G401 (cell line): ENCODE data around the gene ABHD2. TPM values are rescaled to one million over a fixed set of nuclear protein-coding genes. Genes with fewer than 3 reads are reported as not detected.
"Not testable (repeated sequence)": the region's sequence is repeated elsewhere in the genome, so short reads cannot be mapped to it uniquely, and the experiment has no call there.

Experiments used
- DNase-seq: peaks from one replicate; pipeline ENCODE4 v3.0.0-alpha.2; 2015; ENCODE audit warnings: low spot score
- in situ Hi-C: cut with HindIII; loops from 2 replicates; pipeline ENCODE4 v1.10.0; 2016; ENCODE audit warnings: low sequenced_read_pairs, mixed read lengths
- total RNA-seq: library from RNA; depleted of rRNA; stranded (reverse); fragments of >200 nt; shearing (Covaris generic); gene quantifications from 2 replicates; pipeline ENCODE4 v1.2.3, GENCODE V29; 2014

The ABHD2 gene
- total RNA-seq, 1 experiment from 2014 or later = 12.4 TPM

DNA sequence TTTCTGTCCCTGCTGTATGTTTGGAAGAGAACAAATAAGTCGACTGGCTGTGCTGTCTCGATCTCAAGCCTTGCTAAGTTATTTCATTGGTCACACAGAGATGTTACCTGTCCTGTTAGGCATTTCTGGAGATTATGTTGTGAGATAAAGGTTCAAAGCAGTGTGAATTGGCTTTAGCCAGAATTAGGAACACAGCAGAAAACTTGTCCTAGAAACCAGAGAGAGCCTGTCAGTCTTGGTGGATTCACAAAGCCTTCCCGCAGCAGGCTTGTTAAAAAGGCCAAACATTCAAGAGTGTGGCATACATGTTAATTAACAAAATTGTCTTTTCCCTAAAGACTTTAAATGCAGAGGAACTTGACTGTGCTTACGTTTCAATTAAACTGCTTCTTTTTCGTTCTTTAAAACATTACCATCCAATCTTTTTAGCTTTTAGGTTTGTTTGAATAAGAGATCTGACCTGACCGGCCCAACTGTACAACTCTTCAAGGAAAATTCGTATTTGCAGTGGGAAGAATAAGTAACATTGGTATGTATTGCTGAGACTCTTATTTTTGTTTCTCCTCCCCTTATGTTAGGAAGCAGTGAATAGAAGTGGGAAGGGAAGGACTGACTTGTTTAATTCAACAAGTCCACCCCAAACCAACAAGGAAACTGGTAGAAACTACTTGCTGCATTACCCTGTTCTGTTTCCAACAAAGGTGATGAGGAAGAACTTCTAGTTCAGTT lies 25.2 kb downstream of the ABHD2 start:
- DNase-seq = no peak
- in situ Hi-C loops = no loop called here

DNA sequence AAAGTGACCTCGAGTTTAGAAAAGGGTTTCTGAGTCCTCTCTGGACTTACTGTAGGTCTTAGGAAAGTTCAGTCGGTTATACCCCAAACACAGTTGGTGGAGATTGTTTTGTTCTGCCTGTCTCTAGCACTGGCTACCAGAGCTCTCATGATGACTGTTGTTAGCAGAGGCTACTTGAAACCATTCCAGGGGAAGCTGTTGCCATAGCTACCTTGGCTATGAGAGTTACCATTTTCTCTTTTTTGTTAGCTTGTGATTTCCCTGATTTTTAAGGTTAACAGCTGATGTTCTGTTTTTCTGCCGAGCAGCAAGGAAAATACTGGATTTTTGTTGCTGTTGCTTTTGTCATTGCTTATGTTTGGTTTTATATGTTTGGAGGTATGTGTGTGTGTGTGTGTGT lies 26.7 kb downstream of the ABHD2 start:
- peak; percentile 86 for DNase-seq
- in situ Hi-C loops = no loop called here

DNA sequence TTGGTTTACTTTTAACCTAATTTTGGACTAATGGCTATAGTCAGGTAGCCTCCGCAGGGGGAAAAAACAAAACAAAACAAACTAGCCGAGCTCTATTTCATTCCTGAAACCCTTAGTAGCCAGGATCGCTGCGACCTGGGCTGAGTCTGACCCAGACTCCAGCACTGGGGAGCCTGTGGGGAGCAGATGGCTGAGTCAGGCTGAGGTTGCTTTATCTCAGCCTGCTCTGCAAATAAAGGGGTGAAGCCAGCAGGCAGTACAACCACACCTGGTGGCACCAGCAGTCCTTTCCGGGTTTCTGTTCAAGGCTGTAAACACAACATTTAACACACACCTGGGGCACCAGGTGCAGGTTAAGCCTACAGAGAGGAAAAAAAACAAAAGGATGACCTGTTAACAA lies 27.3 kb downstream of the ABHD2 start:
- peak; percentile 89 for DNase-seq
- in situ Hi-C loops = no loop called here

DNA sequence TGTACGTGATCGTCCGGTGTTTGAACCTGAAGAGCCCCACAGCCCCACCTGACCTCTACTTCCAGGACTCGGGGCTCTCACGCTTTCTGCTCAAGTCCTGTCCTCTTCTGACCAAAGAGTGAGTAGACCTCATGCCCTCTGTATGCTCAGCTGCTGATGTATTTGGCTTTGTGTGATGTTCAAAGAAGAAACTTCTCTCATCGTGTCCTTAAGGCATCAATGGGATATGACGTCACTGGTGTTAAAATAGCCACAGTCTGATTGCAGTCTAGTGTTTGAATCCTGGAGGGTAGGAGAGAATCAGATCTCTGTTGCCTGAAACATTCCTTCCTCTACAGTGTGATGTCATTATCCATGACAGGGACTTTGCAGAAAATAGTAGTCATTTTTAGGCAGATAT lies 28.1 kb downstream of the ABHD2 start:
- no peak for DNase-seq
- in situ Hi-C loops = no loop called here

DNA sequence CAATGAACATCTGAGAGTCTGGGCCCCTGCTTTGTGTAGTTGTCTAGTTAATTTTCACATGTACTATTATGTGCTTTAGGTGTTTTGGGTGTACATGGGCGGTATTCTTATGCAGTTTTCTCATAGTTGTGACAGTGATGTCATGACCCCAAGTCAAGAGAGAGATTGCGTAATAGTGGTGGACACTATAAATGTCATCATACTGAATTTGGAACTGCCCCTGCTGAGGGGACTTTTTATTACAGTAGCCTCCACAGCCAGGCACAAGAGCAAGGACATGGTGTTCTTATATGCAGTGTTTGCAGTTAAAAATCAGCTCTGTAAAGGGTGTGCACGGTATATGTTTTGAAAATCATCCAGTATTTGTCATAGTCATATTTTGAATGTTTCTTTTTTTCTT lies 29.5 kb downstream of the ABHD2 start:
- in situ Hi-C loops = no loop called here

DNA sequence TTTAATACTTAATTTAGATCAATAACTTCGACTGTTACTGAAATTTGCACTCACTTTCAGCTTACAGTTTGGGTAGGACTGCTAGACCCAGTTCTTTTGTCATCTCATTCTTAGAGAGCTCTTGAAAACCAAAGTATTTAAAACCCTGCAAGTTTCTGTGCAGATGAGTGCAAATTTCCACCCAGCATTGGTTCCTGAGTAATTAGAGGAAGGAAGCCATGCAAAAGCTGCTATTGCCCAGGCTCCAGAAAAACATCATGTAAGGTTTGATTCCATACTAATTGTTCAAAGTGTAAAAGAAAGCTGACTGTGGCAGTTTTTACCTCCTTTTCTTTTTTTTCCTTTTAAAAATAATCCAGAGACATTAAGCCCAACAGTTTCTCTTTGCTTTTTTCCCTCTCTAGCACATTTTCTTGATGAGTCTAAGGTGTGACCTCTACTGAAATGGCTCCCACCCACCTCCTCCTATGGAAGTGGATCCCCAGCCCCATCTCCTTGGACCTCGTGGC lies 30.3 kb downstream of the ABHD2 start:
- in situ Hi-C loops = no loop called here
- DNase-seq = no peak

More for the DNA sequence above, 29.5 kb downstream of the ABHD2 start:
- no peak for DNase-seq

DNA sequence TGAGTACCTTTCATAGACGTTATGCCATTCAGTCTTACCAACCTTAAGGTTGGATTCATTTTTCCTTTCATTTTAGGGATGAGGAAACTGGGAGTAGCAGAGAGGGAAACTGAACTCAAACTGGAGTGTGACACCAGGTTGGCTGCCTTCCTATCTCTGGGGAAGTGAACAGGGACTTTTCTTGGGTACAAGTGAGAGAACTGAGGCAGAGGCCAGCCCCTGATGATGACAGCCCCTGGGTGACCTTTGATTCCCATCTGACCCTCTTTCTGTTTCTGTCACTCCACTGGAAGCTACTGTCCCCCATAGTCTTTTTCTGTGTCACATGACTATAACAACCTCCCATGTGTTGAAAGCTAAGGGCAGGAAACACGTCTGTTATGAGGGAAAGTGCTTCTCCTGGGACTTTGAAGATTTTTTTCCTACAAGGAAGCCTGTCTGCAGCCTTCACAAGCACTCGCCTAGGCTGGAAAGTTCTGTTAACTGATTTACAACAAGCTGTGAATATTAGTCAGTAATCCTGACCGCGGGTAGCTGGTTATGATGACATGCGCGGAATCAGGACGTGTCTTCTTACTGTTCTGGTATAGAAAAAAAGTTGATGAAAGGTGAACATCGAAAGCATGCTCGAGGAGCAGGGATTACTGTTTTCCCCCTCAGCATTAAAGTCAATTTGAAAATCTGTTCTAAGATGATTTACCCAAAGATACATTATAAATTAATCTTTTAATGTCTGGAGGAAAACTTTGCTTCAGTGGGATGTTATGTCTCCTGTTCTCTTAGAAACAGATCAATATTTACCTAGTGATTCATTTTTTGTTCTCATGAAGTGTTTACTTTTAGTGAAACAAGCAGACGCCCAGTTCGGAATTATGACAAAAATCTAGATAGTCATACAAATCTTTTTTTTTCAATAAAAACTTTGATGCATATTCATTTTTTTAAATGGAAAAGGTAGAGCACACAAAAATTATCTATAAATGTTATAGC lies 31.5 kb downstream of the ABHD2 start:
- no peak for DNase-seq
- in situ Hi-C loops = no loop called here

DNA sequence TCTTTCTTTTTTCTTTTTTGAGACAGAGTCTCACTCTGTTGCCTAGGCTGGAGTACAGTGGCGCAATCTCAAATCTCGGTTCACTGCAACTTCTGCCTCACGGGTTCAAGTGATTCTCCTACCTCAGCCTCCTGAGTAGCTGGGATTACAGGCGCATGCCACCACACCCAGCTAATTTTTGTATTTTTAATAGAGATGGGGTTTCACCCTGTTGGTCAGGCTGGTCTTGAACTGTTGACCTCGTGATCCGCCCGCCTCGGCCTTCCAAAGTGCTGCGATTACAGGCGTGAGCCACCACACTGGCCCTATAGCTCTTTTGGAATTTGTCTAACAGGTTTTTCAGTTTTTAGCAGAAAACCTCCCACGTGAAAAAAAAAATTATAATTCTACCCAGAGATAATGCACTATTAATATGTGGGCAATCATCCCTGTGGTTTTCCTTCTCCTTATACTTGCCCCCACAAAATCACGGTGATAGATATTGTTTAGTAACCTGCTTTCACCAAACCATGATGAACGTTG lies 32.3 kb downstream of the ABHD2 start:
- DNase-seq, in situ Hi-C loops: not testable (repeated sequence)

DNA sequence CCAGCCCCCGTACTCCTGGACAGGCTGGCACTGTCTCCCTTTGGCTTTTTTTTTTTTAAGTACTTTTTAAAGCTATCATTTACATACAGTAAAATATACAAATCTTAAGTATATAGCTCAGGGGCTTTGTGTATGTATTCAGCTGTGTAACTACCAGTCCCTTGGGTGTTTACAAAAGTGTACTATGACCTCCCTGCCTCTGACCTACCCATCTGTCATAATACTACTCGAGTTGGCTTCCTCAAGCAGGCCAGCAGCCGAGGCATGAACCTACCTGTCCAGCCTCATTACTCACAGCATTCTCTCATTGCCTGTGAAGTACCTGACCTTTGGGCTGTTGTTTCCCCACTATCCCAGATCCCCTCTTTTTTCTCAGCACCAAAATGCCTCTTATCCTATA lies 33.2 kb downstream of the ABHD2 start:
- in situ Hi-C loops = no loop called here
- DNase-seq = no peak

DNA sequence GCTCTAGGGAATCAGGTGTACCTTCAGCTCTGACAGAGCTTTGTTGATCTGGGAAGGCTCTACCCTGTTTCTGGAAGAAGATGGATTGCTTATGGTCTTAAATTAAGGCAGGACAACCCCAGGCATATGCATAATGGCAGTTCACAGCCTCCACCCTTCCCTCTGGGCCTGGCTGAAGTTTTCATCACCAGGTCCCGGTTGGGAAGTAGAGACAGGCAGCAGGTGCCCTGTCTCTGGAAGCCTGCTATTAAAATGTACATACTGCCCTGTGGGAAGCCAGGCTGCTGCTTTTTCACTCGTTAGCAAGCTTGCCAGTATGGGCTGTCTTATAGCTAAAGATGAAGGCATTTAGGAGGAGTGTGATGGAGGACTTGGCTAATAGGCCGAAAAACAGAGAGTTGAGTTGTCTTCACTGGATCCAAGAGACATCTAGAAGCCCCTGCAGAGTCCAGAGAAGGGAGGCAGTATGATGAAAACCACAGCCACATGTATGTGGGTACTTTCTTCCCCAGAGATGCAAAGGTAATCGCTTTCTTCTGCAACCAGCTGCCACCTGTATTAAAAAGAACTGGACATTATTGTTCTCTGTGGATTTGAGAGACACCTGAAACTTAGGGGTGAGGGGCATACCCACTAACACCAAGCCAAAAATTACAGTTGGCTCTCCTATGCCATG lies 34.4 kb downstream of the ABHD2 start:
- DNase-seq = no peak
- in situ Hi-C loops = no loop called here

DNA sequence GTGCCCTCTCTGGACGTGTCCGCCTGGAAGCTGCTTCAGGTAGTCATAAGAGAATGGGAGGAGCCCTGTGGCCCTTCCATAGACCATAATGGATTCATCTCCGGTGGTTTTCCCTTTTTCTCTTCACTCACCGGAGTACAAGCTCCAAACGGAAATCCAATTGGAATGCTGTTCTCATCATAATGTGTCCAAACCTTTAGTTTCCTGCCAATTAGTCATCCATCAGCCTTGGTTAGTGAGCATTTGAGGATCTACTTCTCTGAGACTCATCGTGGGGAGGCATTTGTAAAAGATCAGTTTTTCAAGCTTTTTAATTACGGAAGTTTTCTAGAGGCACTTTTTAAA lies 34.9 kb downstream of the ABHD2 start:
- in situ Hi-C loops = no loop called here
- no peak for DNase-seq

DNA sequence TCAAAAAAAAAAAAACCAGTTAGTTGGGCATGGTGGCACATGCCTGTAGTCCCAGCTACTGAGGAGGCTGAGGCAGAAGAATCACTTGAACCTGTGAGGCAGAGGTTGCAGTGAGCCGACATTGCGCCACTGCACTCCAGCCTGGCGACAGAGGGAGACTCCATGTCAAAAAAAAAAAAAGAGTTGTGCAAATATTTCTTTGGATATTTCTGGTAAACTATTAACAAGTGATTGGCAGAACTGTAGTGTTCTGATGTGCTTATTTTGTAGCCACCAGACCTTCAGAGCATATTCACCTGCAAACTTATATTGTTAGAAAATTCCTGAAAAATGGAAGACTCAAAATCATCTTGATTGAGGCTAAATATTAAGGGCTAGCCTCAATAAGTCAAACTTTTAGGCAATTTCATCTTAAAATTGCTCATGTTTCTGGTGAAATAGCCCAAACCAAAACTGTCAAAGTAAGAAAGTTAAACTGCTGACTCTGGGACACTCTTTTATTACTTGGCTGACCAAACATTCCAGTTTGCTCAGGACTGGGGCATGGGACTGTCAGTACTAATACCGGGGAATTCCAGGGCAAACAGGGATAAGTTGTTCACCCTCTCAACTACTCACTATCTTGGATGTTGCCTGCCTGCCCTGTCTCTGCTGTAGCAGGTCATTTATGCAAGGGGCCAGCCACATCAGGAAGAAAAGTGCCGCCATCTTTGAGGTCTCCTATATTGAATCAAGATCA lies 37.0 kb downstream of the ABHD2 start:
- in situ Hi-C loops = no loop called here
- DNase-seq = no peak

DNA sequence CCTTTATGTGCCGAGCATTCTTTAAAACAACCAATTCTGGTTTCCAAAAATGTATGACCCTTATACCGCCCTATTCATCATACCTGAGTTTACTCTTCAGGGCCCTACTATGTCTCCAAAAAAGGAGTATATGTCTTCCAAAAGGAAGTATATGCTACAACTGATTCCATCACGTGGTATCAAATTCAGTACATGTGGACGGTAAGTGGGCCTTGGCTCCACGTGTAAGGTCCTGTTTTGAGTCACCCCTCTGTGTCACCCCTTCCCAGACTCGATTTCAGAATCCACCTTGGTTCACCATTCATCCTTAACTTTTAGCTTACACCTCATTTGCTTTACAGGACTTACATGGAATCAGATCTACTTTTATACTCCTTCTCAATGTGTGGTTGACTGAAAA lies 37.8 kb downstream of the ABHD2 start:
- in situ Hi-C loops = no loop called here
- no peak for DNase-seq

DNA sequence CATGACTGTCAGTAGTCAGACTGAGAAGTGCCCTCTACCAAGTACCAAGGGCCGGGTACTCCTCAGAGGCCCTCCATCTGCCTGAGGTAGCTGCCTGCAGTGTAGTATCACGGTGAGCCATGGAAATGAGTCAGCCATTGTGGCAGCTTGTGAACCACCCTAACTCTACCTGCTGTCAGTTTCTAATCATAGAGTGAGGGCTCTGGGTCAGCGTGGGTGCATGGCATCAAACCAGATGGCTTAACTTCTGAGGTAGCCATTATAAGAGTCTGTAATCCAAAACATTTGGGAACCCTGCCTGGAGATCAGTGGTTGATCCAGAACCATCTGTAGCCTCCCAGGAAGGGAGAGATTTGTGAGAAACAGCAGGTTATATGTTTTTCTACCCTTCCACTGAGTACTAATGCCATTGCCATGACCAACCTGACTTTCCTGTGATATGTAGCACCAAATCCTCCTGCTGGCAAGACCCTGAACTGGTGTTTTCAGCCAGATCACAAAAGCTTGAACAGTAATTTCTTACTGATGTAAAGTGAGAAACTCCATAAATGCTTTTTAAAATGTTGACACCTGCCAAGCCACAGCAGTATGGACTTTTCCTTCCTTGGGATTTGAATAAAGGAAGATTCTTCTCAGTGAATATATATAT lies 38.9 kb downstream of the ABHD2 start:
- in situ Hi-C loops = no loop called here
- peak; percentile 98 for DNase-seq

DNA sequence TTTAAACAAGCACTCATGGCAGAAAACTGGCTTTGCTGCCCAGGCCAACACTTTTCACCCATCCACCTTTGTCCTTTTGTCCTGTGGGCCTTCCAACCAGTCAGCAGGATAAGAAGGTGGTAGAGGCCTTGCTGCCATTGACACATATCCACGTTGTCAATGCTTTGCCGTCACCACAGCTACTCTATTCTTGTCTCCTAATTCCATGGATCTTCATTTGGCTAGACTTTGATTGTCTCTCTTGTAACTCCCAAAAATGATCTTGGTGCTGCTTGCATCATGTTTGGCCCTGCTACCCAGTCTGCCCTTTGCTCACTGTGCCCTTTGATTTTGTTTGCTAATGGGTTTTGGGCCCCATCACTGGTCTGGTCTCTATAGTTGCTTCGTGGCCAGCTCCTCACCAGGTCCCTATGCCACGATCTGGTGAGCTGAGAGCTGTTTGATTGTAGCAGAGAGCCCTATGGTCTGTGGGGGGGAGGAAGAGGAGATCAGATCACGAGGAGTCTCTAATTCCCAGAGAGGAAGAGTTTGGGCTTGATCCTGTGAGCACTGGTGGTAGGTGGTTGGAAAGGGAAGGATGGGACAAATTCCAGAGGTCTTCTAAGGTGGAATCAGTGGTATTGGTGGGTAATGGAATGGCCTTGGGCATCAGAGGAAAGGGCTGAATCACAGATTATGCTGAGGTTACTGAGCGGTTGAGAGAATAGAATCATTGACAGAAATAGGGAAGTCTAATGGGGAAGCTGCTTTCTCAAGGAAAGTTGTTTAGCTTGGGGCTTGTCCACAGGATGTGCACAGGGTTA lies 40.3 kb downstream of the ABHD2 start:
- DNase-seq = no peak
- in situ Hi-C loops = no loop called here

DNA sequence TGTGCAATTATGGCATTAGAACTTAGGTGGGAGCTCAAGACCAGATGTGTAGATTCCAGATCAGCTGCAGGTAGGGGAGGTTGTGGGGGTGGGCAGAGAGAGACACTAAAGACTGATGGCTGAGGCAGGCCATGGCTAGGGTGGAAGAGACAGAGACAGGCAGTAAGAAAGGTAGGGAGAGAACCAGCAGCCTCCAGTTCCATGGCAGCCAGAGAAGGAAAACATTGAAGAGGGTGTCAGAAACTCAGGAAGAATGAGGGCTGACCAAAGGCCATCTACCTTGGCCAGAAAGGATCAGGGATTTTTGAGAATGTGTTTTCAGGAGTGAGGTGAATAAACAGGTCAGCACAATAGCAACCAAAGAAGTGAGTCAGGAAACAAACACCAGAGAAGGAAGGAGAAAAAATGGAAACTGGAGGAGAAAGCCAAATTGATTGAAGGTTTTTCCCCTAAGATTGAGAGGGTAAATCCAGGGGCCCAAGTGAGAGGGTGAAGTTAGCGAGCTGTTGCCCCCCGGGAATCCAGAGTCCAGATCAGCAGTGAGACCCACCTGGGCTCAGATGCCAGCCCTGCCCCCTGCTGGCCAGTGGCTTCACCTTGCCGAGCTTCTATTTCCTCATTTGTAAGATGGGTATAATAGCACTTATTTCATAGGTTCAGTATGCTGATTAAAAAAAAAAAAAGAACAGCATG lies 41.0 kb downstream of the ABHD2 start:
- peak; percentile 56 for DNase-seq
- in situ Hi-C loops = no loop called here

DNA sequence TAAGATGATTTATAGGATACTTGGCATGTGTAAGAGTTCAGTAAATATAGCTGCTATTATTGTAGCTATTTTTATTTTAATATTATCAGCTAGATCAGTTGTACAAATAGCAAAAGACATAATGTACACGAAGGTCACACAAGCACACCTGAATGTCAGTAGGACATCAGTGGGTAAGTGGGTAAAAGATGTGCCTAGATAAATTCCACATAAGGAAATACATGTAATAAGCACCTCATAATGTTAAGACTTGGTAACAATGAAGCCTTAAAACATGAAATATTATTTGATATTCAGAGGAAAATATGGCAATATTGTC lies 41.5 kb downstream of the ABHD2 start:
- DNase-seq = no peak
- in situ Hi-C loops = no loop called here
